Nephron (organoid): Measurements from ENCODE around the gene KCNK16.

Source experiments
- H3K27ac Mint-ChIP-seq, 3 experiments: 2 replicates each; pipeline ENCODE4 v1.8.0; 2020; ENCODE audit warnings: mixed read lengths in 3 of 3, mild to moderate bottlenecking in 2 of 3, moderate library complexity in 1 of 3
- H3K27me3 Mint-ChIP-seq: 2 replicates; pipeline ENCODE4 v1.8.0; 2021; ENCODE audit warnings: low read depth, mild to moderate bottlenecking, moderate library complexity, mixed read lengths
- H3K36me3 Mint-ChIP-seq: 2 replicates; pipeline ENCODE4 v1.8.0; 2020; ENCODE audit warnings: low read depth, mixed read lengths
- H3K4me1 Mint-ChIP-seq: 2 replicates; pipeline ENCODE4 v1.8.0; 2020; ENCODE audit warnings: mixed read lengths
- H3K4me3 Mint-ChIP-seq, 3 experiments: 2 replicates each; pipeline ENCODE4 v1.8.0; 2020; ENCODE audit warnings: mild to moderate bottlenecking in 3 of 3, mixed read lengths in 3 of 3, moderate library complexity in 2 of 3
- H3K9me3 Mint-ChIP-seq: 2 replicates; pipeline ENCODE4 v1.8.0; 2020; ENCODE audit warnings: mixed read lengths
- TF ChIP-seq, protein P1 (sequence below), 3 experiments: fragments of 200-600 bp; sonication (generic); IDR thresholded peaks; one replicate each; pipeline ENCODE4 v1.5.0; 2021; ENCODE audit warnings: antibody characterized with exemption in 3 of 3; ENCODE audit not compliant: unreplicated experiment in 3 of 3

The KCNK16 gene

DNA sequence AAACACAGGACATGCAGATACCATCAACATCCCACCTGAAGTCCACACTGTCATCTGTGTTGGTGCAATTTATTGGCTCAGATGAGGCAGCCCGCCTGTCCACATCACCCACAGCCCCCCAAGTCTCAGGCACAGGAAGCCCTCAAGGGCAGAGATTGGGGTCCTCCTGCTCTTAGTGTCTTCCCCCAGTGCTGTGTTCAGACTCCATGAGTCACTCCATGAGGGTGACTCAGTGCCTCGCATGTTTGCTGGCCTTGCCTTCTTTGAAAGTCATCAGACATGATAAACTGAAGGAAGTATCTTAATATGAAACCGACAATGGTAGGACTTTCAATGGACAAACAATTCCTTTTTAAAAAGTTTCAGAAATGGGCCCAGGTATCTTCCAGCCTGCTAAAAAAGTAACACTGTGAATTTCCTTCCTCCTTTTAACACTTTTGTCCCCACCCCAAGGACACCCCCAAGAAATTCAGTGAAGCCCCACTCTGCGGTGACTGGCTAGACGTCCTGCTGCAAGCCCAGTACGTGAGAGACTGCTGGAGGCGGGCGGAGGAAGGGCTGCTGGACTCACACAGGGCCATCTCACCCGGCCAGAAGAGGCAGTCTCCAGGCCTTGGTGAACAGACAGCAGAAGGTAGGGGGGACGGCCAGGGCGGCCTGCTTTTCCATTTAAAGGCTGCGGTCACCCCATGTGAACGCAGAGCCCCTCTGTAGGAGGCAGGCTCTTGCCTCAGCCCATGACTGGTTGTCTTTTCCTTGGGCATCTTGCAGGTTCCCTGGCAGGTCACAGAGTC, 43.0 kb upstream of the KCNK16 start:
- Mint-ChIP-seq H3K27me3 (peaks cover 21% of the 10 kb centered on the region), H3K4me3 (no peak overlapping the region), H3K36me3 (no peaks in the 10 kb centered on the region), H3K4me1 (peaks cover 43% of the 10 kb centered on the region), H3K27ac (no peak overlapping the region), H3K9me3 (no peaks in the 10 kb centered on the region)
- TF ChIP-seq, protein P1, sequence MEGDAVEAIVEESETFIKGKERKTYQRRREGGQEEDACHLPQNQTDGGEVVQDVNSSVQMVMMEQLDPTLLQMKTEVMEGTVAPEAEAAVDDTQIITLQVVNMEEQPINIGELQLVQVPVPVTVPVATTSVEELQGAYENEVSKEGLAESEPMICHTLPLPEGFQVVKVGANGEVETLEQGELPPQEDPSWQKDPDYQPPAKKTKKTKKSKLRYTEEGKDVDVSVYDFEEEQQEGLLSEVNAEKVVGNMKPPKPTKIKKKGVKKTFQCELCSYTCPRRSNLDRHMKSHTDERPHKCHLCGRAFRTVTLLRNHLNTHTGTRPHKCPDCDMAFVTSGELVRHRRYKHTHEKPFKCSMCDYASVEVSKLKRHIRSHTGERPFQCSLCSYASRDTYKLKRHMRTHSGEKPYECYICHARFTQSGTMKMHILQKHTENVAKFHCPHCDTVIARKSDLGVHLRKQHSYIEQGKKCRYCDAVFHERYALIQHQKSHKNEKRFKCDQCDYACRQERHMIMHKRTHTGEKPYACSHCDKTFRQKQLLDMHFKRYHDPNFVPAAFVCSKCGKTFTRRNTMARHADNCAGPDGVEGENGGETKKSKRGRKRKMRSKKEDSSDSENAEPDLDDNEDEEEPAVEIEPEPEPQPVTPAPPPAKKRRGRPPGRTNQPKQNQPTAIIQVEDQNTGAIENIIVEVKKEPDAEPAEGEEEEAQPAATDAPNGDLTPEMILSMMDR (IDR thresholded peaks at IDR 0.05; ENCODE audit: unreplicated experiment in 3 of 3): no peak

DNA sequence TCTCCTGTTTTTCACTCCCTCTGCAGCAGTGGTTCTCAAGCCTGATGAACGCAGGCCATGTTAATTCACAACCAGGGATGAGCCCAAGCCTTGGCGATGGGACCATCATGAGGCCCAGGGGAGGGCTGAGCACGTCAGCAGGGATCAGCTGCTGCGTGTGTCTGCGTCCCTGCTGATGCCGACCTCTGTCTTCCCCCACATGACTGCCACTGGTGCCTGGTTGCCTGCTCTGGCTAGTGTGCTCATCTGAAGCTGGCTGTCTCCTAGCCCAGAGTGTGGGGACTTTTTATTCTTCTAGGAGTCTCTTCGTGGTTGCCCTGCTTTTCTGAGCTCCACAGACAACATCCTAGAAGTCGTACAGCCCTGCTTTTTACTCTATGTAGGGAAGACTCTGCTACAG, 40.8 kb upstream of the KCNK16 start:
- no peak overlapping the region for H3K27ac Mint-ChIP-seq
- H3K4me1 Mint-ChIP-seq: peaks cover 27% of the 10 kb centered on the region
- H3K9me3 Mint-ChIP-seq: no peaks in the 10 kb centered on the region
- H3K27me3 Mint-ChIP-seq: peaks cover 24% of the 10 kb centered on the region
- TF ChIP-seq, protein P1 (IDR thresholded peaks at IDR 0.05; ENCODE audit: unreplicated experiment in 3 of 3): no peak
- H3K36me3 Mint-ChIP-seq: no peaks in the 10 kb centered on the region
- no peak overlapping the region for H3K4me3 Mint-ChIP-seq

GRCh38 chr6:39362487-39362865, 40.0 kb upstream of the KCNK16 start:
- no peak overlapping the region for H3K4me3 Mint-ChIP-seq
- peaks cover 27% of the 10 kb centered on the region for H3K4me1 Mint-ChIP-seq
- no peaks in the 10 kb centered on the region for H3K9me3 Mint-ChIP-seq
- TF ChIP-seq, protein P1 (IDR thresholded peaks at IDR 0.05; ENCODE audit: unreplicated experiment in 3 of 3): no peak
- no peak overlapping the region for H3K27ac Mint-ChIP-seq
- H3K36me3 Mint-ChIP-seq: no peaks in the 10 kb centered on the region
- peaks cover 30% of the 10 kb centered on the region for H3K27me3 Mint-ChIP-seq

DNA sequence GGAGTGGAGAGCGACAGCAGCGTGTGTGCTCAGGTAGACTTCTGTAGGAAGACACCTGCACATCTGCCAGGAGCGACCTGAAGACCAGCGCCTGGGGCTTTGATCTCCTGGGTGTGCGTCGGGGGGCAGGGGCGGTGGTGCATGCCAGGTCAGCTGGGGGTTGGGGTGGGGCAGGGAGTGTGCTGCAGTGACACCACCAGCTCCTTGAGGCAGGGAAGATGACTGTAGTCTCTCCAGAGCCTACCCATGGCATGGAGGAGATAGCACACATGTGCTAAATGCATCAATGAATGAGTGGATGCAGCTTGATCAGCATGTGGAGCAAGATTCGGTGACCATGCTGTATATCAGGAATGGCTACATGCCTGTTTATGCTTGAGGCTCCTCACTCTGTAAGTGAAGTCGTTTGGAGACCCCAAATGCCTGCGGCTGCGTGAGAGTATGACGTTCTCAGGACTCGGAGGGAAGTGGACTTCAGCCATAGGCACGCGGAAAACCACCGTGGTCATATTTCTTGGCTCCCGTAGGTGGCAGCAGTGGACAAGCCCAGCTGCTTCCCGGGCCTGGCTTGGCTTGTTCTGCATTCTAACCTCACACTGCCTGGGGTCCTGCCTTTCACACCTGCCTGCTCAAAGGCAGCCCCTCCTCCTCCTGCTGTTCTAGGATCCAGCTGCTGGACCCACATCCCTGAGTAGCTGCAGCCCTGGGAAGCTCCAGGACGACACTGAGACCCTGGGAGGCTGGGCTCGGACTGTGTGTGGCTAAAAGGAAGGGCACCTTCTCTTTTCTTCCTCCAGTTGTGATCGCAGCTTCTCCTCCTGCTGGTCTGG, 39.4 kb upstream of the KCNK16 start:
- H3K4me1 Mint-ChIP-seq: peaks cover 24% of the 10 kb centered on the region
- no peak overlapping the region for H3K27ac Mint-ChIP-seq
- H3K27me3 Mint-ChIP-seq: peaks cover 28% of the 10 kb centered on the region
- H3K9me3 Mint-ChIP-seq: no peaks in the 10 kb centered on the region
- TF ChIP-seq, protein P1 (IDR thresholded peaks at IDR 0.05; ENCODE audit: unreplicated experiment in 3 of 3): peak; percentile 83 to 89 (median 86)
- H3K36me3 Mint-ChIP-seq: no peaks in the 10 kb centered on the region
- H3K4me3 Mint-ChIP-seq: no peak overlapping the region

DNA sequence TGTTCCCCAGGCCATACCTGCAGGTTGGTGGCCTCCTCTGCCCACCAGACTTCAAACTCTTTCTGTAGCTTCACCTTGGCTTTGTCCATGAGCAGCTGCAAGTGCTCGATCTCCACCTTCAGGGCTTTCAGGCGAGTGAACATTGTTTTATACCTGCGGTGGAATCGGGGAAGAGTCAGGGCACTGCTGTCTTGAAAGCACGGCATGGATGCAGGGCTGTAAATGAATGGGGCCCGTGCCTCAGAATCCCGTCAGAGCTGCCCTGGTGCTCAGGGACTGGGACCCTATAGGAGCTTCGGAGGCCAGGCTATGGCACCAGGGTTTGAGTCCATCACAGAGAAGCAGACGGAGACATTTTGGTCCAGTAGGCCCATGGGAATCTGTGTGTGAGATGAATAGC, 37.9 kb upstream of the KCNK16 start:
- TF ChIP-seq, protein P1 (IDR thresholded peaks at IDR 0.05; ENCODE audit: unreplicated experiment in 3 of 3): no peak
- H3K4me1 Mint-ChIP-seq: peaks cover 15% of the 10 kb centered on the region
- H3K36me3 Mint-ChIP-seq: no peaks in the 10 kb centered on the region

More for the DNA sequence above, 37.9 kb upstream of the KCNK16 start:
- no peak overlapping the region for H3K27ac Mint-ChIP-seq
- H3K27me3 Mint-ChIP-seq: peaks cover 25% of the 10 kb centered on the region
- no peak overlapping the region for H3K4me3 Mint-ChIP-seq
- no peaks in the 10 kb centered on the region for H3K9me3 Mint-ChIP-seq
